HG02610 (cell line): Measurements from ENCODE around the gene LHPP.
"Not testable (repeated sequence)": the region's sequence is repeated elsewhere in the genome, so short reads cannot be mapped to it uniquely, and the experiment has no call there.

Experiments used
- ATAC-seq: cut with Tn5 transposase; IDR thresholded peaks from one replicate; pipeline ENCODE4 v1.9.1; 2021; ENCODE audit warnings: mild to moderate bottlenecking, moderate library complexity; ENCODE audit not compliant: unreplicated experiment

Gene LHPP

DNA sequence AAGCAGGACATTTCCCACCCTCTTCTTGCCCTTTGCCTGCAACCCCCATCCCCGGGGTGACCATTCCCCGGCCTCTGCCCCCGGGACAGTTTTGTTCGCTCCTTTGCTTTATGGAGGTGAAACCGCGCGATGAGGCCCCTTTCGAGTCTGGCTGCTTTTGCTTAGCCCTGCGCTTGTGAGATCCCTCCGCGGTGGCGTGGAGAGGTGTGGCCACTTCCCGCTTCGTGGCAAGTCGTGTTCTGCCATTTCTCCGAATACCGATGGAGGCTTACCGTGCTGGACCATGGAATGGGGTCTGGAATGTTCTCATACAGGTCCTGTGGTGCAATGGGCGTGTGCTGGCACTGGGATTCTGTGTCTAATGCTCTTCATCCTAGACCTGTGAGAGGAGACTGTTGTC, 106.7 kb downstream of the LHPP start:
- no peak for ATAC-seq

DNA sequence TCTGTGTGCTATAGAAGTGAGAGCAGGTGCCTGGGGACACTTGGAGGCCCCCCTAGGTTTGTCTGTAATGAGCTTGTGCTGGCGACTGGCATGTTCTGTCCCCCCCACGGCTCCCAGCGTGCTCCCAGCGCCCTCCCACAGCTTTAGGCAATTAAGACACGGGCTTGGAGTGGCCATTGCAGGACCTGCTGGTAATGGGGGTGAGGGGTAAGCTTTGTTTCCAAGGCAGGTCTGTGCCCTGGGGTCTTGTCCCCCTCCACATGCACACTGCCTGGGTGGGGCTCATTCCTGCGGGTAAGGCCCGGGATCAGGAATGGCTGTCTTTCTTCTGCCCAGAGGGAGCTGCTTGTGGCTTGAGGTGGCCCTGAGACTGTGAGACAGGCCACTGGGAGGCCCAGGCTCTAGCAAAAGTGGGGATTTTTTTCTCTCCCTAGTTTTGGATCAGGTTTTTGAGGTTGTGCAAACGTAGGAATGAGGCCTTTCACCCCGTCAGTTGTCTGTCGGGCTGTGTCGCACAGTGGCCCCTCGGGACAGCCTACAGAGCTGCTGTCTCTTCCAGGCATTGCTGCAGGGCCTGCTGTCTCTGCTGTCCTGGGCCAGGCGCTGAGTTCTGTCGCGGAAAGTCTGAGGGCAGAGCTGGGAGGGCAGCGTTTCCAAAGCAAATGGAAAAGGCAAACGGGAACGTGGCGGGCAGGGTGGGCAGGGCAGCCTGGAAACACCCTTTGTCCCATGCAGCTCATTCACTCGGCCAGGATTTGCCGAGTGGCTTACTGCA, 107.4 kb downstream of the LHPP start:
- no peak for ATAC-seq

DNA sequence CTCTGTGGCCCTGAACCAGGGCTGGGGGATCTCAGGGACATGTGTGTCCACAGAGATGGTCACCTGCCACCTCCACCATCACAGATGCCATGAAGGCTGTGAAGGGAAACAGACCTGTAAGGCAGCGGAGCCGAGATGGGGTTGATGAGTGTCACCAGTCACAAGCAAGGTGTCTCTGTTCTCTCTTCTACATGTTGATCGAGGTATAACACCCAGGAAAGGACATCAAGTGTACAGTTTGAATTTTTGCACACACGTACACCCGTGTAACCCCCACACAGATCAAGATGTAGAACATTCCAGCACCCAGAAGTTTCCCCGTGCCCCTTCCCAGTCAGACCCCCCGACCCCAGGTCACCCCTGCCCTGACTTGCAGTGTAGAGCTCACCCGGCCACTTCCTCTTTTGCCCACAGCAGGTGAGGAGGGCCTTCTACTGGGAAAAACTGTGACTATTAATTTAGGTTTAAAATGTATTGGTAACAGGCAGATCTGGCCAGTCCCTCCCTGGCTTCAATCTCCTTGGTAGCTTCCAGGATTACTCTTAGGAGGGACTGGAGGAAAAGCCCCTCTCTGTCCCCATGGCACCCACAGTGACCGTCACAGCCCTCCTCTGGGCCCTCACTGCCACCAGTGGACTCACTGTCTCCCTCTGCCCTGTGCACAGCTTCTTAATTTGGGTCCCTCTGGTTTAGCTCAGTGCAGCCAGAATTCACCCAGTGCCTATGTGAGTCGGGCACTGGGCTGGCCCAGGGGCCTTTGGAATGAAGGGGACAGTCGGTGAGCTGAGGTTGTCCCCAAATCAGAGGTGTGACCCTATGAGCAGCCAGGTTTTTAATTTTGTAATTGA, 108.2 kb downstream of the LHPP start:
- no peak for ATAC-seq

DNA sequence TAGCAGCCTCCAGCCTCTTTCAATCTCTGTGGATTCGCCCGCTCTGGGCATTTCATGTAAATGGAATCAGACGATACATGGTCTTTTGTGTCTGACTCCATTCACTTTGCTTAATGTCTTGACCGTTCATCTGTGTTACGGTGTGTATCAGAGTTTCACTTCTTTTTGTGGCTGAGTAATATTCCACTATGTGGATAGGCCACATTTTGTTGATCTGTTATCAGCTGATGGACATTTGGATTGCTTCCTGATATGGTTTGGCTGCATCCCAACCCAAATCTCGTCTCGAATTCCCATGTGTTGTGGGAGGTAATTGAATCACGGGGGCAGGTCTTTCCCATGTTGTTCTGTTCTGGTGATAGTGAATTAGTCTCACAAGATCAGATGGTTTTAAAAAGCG, 109.0 kb downstream of the LHPP start:
- ATAC-seq: no peak

DNA sequence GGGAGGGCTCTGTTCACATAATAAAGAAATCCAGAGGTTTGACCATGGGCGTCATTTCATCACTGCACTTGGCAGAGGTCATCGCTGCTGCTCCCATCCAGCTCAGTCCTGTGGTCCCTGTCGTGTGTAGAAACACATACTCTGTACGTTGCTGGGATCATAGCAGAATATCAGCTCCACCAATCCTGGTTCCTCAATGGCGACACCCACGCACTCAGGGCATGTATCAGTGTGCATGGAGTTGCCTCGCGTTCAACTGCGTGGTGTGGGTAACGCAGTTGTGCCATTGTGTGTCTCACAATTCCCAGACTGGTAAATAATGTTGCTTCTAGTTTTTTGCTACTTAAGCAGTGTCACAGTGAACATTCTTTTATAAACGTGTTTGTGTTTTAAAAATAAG, 111.1 kb downstream of the LHPP start:
- ATAC-seq: no peak

DNA sequence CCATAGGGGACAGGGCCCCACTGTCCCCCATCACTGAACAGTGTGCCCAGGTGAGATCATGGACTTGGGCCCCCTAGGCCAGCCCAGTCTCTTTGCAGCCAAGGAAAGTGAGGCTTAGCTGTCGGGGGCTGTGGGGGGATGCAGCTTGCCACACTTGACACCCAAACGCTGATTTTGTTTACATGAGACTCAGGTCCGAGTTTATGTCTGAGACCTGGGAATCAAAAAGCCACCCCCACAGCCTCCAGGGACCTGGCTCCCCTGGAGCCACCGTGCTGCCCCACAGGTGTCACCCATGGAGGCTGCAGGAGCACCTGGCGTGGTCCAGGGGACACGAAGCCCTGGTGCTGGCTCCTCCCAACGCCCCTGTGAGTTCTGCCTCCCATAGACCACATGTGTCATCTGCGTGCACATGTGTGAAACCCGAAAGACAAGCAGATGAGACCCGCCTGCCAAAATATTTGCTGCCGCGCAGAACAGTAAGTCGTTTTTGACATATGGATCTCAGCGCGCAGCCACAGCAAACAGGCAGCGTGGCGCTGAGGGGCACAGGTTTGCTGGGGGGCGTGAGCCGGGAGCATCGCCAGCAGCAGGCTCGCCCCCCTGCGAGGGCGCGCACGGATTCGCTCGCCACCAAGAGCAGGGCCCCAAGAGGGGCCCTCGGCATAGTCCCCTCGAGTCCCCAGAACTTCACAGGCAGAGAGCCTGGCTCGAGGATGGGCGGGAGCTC, 112.3 kb downstream of the LHPP start:
- no peak for ATAC-seq

DNA sequence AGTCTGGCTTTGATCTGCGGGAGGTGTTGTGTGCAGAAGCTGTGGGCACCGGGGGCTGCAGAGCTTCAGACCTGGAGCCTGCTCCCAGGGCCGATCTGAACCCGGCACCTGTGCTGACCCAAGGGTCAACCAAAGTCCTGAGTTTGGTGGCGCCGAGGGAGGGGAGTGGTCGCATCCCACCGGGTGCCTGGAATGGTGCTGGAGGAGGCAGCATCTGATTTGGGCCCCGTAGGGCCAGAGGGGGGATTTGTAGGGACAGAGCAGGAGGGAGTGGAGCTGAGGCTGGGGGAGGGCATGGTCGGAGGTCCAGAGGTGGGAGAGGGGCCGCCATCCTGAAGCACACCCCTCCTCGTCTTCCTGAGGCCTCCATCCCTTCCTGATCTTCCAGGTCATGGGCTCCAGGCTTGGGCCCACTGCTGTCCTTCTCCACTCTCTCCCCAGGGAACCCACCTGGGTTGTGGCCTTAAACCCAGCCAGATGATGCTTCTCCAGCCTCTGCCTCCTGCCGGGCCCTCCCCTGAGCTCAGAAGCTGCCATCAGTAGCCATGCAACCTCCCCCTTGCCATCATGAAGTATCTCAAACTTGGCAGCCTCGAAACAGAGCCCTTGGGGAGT, 112.9 kb downstream of the LHPP start:
- no peak for ATAC-seq

DNA sequence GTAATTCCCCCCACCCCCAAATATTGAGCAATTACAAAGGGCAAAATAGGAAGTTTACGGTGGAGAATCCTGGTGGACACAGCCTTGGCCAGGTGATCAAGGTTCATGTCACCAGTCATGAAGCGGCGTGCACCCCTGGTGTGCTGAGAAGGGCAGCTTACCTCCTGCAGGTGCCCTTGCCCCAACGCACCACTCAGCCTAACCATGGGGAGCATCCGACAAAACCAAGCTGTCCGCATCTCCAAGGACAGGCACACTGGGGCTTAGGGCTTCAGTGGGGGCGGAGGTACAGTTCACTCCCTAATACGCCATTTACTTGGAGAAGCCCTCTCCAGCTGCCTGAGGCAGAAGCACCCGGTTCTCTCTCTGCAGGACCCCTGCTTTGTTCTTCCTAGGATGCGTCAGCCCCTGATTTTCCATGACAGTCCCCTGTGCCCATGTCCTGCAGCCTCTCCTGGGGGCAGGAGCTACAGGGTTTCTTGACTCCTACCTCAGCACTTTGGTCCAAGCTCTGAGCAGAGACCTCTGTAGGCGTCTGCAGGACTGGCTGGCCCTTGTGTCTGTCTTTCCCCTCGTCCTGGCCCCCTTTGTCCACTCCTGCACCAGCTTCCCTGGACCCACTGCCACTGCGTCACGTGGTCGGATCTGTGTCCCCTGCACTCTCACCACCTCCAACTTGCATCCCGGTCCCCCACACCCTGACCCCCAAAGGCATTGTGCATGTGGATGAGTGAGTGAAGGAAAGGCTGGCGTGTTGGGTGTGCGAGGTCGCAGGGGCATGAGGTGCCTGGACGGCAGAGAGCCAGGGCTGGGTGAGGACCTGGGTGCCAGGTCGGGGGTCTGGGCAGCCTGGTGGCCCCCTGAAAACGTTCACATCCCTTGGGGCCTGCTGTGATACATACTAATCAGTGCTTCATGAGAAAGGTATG, 113.7 kb downstream of the LHPP start:
- no peak for ATAC-seq

DNA sequence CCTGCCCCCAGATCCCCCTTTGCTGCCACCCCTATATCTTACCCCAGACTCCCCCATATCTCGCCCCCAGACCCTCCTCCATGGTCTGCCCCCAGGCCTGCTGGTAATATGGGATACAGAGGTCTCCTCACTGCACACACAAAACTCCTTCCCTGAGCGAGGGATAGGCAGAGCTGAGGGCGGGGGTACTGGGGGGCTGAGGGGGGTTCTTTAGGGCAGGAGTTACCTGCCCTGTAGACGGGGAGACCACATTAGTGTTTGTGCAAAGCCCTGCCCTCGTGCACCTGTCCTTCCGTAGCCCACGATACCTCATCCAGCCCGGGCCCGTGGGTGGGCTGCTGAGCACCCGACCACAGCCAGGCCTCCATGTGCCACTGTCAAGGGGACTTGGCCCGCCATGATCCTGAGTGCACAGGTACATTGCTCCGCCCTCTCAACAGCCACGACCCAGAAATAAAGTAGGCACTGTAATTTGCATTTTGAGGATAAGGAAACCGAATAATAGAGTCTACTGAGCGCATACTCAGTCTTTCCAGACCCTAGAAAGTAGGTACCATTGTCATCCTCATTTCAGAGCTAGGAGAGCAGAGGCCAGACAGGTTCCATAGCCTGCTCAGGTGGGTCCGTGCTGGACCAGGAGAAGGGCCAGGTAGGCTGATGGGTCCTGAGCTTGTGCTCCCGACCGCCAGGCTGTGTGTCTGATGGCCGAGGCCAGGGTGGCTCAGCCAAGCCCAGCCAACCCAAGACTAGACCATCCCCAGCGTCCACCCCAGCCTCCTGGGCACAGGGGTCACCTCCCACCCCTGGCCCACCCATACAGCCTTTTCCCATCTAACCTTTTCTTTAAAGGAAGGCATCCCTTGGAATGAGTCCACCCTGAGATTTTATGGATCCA, 115.2 kb downstream of the LHPP start:
- ATAC-seq: no peak

DNA sequence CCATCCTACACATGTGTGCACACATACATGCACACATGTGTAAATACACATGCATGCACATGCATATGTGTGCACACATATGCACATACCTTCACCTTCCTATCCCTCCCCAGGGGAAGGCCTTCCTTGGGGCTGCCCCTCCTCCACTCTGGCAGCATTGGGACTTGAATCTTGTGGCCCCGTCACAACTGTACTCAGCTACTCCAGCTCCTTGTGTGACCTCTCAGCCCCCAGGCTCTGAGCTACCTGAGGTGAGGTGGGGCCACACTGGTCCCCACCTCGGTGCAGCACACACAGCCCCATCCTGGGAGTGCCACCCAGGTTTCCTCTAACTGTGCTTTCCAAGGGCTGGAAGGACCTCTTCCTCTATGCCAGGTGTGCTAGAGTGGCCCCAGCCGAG, 116.0 kb downstream of the LHPP start:
- ATAC-seq: no peak

DNA sequence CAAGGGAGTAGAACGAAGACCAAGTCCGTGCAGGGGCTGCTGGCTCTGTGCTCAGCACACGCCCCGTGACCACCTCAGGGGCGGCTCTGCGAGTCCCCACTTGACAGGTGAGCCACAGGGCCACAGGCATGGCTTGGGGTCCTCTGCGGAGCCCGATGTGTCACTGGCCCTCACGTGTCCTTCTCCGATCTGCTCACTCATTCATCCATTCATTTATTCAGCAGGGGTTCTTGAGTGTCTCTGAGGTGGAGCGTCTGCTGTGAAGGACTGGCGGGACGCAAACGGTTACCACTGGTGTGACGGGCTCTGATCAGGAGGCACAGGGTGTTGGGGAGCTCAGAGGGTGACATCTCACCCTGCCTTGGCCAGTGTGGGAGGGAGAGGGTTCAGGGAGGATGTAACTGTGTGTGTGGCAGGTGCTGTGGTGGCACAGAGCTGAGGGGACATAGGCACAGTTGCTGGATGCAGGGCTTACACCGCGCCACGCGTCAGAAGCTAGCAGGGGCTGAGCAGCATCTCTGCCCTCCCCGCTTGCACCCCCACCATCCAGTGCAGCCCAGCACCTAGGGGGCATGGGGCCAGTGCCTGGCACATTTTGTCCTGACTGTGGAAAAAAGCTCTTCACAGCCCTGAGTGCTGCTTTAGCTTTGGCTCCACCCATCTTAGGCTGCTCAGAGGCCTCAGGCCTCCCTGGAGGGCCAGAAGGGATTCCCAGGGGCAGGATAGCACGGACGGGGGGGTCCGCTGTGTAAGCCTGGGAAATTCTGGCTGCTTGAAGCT, 116.8 kb downstream of the LHPP start:
- ATAC-seq: no peak

DNA sequence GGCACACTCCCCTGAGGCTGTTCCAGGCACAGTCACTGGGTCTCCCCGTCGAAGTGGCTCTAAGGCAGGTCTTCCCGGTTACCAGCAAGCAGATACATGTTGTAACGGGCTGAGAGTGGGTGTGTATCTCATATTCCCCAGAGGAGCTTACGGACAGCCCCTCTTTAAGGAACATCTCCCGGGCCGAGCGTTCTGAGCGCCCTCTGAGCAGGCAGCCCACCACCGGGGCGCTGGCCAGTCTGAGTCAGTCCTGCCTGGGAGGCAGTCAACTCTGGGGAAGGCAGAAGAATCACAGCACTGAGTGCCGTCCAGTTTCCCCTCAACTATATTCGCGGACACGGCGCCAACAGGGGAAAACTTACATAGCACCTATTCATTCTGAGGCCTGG, 117.4 kb downstream of the LHPP start:
- no peak for ATAC-seq

DNA sequence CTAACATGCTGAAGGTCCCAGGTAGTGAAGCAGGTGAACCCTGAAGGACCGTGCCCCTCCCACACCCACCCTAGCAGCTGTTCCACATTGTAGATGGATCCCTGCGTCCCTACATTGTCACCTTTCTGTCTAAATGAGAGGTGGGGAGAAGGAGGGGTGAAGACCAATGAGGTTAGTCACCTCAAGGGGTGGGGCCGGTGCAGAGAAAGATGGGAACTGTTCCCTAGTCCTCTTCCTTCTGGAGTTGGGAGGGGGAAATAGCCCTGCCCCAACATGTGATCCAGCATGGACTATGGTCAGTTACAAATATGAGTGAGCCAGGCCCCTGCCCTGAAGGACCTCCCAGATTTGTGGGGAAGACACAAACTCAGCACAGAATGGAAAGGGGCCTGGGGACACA, 124.5 kb downstream of the LHPP start:
- ATAC-seq: no peak

DNA sequence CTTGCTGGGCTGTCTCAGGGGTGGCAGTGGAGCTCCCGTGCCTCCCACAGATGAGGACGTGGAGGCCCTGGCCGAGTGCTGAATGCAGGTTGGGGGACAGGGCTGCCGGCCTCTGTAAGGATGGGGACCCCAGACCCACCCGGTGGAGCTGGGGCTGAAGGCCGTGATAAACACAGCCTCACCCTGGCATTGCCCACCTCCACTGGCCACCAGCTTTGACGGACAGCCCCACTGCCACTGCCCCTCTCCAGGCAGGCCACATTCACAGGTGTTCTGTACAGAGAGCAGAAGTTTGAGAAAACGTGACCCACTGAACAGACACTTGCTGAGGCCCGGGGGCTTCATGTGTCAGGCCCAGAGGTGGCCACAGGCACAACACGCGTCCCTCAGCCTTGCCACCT, 126.2 kb downstream of the LHPP start:
- ATAC-seq: no peak

DNA sequence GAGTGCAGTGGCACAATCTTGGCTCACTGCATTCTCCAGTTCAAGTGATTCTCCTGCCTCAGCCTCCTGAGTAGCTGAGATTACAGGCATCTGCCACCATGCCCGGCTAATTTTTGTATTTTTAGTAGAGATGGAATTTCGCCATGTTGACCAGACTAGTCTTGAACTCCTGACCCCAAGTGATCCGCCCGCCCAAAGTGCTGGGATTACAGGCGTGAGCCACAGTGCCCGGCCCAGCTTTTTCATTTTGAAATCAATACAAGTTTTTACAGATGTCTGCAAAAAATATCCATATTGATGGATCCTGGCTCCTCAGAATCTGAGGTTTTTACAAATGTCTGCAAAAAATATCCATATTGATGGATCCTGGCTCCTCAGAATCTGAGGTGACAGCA, 126.7 kb downstream of the LHPP start:
- not testable (repeated sequence) for ATAC-seq

DNA sequence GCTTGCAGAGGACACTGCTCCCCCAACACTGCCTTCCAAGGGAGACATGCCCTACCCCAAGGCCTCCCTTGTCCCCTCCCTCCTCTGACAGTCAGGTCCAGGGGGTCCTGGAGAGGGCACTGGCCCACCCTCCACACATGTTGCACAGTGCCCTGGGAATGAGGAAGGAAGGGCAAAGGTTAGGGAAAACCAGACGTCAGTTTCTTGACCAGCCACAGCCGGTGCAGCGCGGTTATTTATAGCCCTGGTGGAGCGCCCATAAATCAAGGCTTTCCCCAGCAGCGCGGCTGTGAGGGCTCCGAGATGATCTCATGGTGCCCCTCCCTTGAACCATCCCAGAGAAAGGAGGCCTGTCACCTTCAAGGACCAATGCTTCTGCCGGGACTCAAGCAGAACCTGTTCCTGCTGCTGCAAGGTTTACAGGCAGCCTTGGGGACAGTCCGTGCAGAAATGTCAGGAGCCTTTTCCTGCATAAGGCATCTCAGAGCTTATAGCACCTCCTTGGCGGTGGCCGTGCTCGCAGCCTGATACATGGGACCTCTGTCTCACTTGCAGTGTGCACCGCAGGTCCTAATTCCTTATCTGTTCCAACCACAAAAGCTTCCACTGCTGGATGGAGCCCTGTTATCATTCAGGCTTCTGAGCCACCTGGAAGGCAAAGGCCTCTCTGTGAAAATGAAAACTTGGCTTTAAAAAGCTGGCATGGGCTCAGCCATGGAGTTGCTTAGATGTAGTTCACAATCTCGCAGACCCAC, 127.3 kb downstream of the LHPP start:
- no peak for ATAC-seq

DNA sequence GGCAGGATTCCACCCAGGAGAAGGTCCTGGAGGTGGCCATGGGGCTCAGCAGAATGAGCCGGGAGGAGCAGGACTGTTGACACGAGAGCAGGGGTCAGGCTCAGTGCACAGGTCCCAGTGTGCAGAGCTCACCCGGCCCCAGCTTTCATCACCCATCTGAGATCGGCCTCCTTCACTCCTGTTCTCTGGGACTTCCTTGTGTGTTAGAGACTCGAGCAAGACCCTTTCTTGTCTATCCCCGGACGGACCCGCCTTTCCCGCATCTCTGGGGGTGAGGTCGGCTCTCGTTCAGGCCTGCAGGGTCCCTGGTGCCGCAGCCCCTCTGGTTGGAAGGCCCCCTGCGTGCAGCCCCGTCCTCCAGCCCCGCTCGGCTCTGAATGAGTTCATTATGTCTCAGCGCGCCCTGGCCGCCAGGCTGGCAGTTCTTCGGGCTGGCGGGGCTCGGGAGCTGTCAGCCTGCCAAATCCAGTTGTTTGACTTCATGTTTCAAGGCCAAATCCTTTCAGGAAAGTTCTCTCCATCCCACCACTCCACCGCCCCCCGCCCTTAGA, 127.9 kb downstream of the LHPP start:
- no peak for ATAC-seq
